Measurements from ENCODE around the gene KRT6C.
"Not testable (repeated sequence)": the region's sequence is repeated elsewhere in the genome, so short reads cannot be mapped to it uniquely, and the experiment has no call there.

Gene KRT6C

DNA sequence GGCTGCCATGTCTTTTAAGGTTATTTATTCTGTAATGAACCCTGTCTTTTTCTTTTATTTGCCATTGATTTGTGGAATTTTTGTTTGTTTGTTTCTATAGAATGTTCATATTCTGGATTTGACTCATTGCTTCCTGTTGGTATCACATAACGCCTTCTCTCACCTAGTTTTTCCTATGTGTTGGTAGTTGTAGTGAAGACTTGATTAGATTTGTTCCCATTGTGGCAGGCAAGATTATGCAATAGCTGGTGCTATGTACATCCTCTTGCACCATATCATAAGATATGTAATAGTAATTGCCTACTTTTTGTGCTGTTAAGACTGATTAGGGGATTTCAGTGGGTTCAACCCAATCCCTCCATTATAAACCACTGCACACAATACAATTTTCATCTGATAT lies 17.8 kb downstream of the KRT6C start:
- DNase-seq (no peak), ATAC-seq (no peak)

GRCh38 chr12:52454411-52455201 lies 19.0 kb downstream of the KRT6C start:
- ATAC-seq (no peak), DNase-seq (no peak)

GRCh38 chr12:52452101-52452500 lies 21.5 kb downstream of the KRT6C start, which contains the start of gene KRT6B:
KRT6B (minus strand) TSS chr12:52452146; CDS start chr12:52452078, 68 bp downstream.
- DNase-seq (no peak), ATAC-seq (no peak)

GRCh38 chr12:52448228-52448627 lies 25.4 kb downstream of the KRT6C start:
- no peak for DNase-seq
- ATAC-seq: no peak

- DNase-seq, ATAC-seq: not testable (repeated sequence)
Observed at GRCh38 chr12:52447196-52447595, 26.4 kb downstream of the KRT6C start.

DNA sequence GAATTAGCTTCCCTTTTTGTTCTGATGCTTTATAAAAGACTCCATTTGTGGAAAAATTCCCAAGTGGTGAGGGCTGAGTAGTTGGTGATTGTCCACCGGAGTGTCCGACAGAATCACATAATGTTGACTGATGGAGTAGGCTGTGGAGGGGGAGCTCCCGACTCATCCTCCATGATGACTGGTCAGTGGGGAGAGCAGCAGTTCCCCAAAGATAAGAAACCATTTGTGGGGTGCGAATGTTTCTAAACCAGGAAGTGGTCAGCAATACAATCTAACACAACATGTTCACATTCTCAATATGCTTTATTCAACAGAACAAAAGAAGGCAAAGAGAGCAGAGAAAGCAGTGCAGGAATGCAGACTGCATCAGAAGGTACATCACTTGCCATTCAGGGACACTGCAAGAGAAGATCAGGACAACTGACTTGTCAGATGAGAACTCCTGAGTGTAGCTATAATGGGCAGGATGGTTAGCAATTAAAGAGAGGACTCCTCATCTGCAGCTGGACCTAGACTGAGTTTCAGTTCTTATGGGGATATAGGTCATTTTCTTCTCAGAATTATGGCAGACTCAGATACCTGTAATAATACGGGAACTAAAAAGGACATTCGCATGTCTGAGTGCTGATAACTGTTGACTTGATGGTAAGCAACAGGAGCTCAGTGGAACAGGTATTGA lies 27.1 kb downstream of the KRT6C start:
- ATAC-seq (no peak), DNase-seq (no peak)

GRCh38 chr12:52445876-52446275 lies 27.7 kb downstream of the KRT6C start:
- ATAC-seq (no peak), DNase-seq (no peak)

DNA sequence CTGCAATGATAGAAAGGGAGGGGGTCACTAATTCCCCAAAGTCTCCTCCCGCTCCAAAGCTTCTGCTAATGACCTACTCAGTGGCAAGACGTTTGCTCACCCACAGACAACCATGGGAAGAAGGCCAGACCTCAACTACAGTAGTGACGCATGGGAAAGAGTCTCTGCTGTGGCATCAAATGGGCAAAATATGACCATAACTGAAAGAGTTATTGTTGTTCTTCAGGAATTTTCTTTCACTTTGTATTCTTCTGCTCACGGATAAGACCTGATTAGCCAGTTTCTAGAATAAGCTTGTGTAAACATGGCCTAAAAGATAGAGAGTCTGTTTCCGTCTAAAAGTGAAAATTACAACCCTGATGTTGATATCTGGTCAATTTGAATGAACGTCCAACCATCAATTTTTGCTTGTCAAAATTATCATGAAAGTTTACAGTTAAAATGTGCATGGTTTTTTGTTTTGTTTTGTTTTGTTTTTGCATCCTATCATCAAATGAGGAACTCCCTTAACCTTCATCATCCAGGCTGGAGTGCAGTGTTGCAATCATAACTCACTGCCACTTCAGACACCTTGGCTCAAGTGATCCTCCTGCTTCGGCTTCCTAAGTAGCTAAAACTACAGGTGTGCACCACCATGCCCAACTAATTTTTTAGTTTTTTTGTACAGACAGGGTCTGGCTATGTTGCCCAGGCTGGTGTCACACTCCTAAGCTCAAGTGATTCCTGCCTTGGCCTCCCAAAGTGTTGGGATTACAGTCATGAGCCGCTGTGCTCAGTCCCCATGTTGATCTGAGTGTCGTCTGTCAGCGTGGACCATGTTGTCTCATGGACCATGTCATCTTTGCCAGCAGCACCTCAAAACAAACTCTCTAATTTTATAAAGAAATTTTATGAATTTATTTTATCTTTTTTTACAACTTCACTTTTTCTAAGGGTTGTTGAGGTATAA lies 28.7 kb downstream of the KRT6C start:
- ATAC-seq (no peak), DNase-seq (no peak)

- ATAC-seq (no peak), DNase-seq (no peak)
Observed at GRCh38 chr12:52443966-52444365, 29.6 kb downstream of the KRT6C start.

DNA sequence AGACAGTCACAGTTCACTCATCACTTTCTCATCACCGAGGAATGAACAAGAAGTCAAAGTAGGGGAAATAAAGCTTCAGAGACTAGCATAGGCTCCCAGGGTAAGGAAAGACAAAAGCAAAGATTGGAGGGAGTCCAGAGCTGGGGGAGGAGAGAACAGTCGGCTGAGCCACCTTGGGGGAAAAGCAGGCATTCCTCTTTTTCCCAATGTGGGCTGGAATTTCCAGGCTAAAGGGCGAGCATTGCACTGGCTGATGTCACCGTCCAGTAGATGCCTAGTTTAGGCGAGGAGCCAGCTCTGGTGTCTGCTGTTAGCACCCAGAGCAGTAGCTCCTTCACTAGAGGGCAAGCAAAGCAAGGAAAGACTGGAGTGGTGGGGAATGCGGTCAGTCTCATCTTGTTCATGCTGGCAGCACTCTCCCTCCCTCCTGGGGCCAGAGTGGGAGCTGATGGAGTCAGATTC lies 31.0 kb downstream of the KRT6C start:
- DNase-seq: no peak
- ATAC-seq: no peak

DNA sequence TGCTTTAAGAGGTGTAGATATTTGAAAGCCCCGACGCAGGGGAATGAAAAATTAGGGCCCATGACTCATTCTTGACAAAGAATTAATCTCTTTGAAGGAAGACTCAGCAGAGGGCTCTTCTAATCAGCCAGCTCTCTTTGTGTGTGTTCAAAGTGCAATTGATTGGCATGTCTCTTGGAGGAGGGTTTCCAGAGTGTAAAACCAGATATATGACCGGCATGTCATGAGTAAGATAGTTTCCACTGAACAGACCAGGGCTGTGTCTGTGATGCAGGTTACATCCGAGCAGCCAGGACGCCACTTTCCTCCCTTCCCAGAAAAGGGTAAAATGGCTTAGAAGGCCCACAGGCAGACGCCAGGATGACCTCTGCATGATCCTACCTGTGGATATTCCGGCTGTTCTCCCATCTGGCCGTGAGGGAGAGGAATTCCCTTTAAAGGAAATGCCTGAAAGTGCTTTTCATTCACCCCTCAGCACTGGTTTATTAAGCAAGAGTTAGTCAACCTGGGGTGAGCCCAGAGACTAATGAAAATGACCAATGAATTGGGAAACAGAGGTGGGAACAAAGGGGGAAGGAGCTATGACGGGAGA lies 32.2 kb downstream of the KRT6C start:
- ATAC-seq (no peak), DNase-seq (no peak)

GRCh38 chr12:52440821-52441319 lies 32.7 kb downstream of the KRT6C start:
- ATAC-seq: no peak
- DNase-seq: no peak

DNA sequence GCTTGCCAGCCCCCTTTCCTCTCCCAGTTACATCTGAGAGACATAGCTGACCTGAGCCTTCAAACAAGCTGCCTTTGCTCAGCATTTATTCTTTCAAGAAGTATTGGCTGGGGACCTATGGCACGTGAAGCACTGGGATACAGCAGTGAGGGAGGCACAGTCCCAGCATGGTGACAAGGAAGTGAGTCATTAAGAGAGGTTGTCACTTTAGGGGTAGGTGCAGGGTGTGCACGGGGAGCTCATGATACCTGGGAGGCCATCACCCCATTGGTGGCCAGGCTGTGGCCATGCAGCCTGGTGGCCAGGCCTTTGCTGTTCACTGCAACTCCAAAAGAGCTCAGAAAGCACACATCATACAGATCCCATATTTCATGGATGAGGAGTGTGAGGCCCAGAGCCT lies 33.8 kb downstream of the KRT6C start:
- ATAC-seq (no peak), DNase-seq (no peak)

DNA sequence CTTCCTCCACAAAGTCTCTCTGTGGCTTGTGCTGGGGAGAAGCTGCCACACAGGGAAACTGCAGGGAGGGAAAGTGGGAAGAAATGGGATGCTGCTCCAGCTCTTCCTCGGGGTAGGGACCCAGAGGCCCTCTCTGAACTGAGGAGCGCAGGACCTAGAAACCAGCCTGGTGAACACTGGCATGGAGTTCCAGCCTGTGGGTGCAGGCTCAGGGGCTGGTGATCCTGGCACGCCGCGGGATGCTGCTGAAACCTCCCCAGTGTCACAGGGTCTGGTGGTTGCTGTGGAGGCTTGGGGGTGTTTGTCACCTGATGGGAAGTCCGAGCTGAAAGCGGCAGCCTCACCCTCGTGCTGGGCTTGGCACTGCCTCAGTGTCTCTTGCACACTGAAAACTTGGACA lies 34.2 kb downstream of the KRT6C start:
- ATAC-seq: no peak
- DNase-seq: no peak

DNA sequence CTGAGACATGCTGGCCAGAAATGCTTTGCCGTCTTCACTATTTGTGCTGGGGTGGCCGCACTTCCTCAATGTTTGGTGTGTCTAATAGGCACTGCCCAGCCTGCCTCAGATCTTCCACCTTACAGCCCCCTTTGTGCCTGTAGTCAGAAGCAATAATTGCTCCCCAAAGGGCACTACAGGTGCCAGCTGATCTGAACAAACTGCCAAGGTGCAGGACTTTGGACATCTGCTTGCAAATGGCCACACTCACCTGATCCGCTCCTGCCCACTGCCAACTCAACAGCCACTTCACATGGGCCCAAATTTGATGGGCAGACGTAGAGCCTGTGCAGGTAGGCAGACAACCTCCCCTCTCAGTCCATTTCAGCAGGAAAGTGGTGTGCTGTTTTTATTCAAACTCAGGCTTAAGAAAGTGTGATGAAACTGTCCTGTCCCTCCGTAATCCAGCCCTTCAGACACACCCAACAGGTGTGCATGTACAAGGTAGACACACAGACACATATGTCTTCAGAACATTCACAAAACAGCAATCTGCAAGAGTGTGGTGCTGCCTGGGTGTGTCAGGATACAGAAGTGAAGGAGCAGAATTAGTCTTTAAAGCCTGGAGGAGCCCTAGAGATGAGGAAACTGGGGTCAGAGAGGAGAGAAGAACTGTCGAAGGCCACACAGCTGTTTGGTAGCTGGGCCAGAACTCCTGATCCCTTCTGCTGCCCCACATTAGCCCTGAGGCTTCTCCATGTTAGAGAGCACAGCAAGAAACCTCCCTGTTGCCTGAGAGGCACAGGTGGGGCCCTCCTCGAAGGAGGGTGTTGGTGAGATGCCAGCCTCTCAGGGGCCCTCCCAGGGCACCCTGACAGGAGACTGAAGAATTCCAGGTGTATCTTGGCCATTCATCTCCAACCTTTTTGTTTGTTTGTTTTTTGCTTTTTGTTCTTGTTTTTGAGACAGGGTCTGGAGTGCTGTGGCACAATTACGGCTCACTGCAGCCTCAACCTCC lies 35.0 kb downstream of the KRT6C start:
- DNase-seq (no peak), ATAC-seq (no peak)

GRCh38 chr12:52437508-52437907 lies 36.1 kb downstream of the KRT6C start:
- no peak for DNase-seq
- ATAC-seq: no peak

DNA sequence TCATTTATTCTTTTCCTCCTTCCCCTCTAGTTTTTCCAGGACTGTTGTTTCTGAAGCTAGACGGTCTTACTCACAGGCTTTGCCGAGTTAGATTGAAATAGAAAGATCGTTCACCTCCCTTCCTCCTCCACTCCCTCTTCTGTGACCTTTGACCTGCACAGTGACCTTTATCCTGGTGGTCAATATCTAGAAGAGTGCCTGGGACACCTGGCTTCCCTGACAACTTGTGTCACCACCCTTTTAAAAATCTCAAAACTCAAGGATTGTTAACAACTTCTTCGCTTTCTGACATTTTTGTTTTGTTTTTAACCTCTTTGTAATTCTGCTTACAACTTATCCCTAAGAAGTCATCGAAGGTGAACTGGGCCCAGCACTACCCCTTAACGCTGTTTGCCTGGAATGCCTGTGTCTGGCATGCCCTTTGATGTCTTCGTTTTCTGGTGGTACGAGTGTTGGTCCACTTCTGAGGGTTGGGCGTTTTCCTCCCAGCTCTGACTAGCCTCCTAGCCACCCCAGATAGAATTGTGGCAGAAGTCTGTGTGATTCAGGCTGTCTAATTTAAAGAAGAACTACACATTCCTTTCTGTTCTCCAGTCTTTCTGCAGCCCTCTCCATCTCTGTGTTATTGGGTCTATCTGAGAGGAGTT lies 36.7 kb downstream of the KRT6C start:
- ATAC-seq: no peak
- no peak for DNase-seq

GRCh38 chr12:52436000-52436827 lies 37.4 kb downstream of the KRT6C start:
- DNase-seq (no peak), ATAC-seq (no peak)

- ATAC-seq (no peak), DNase-seq (no peak)
Observed at GRCh38 chr12:52435659-52435999, 38.0 kb downstream of the KRT6C start.

All from stimulated activated naive CD8-positive, alpha-beta T cell treated with anti-CD3 and anti-CD28 coated beads, Interleukin-15, Interleukin-2, amounts not matched to agents 100 U/mL and 50 U/mL, for 24 hours (primary cell).